Measurements from ENCODE around the gene PLP1. TPM values are rescaled to one million over a fixed set of nuclear protein-coding genes. Genes with fewer than 3 reads are reported as not detected.

Gene PLP1
- polyA plus RNA-seq (2012; ENCODE audit: insufficient read depth, insufficient read length, low read depth), result 0.15 TPM

- no peaks in the 10 kb centered on the region for H3K4me1 ChIP-seq
- no peaks in the 10 kb centered on the region for H3K36me3 ChIP-seq
Measured at GRCh38 chrX:103776546-103776945, at the start of gene PLP1. Gene PLP1, plus strand, starts transcription at chrX:103776840. Its CDS starts 156 bp downstream, at chrX:103776996.

GRCh38 chrX:103727115-103727514 lies 49.5 kb upstream of the PLP1 start:
- TF ChIP-seq CTCF (IDR thresholded peaks at IDR 0.05; ENCODE audit: low read depth, low read length), result no peak
- no peak overlapping the region for H3K4me3 ChIP-seq (ENCODE audit: low read depth, low read length)
- DNase-seq, result no peak

More at GRCh38 chrX:103776546-103776945, at the start of gene PLP1:
- H3K9me3 ChIP-seq, result no peaks in the 10 kb centered on the region
- TF ChIP-seq CTCF (IDR thresholded peaks at IDR 0.05; ENCODE audit: low read depth, low read length), result no peak
- H3K27me3 ChIP-seq, result no peaks in the 10 kb centered on the region
- H3K4me3 ChIP-seq (ENCODE audit: low read depth, low read length), result no peak within 1 kb of the TSS
- no peak for DNase-seq

GRCh38 chrX:103729015-103729414 lies 47.6 kb upstream of the PLP1 start:
- no peak overlapping the region for H3K4me3 ChIP-seq (ENCODE audit: low read depth, low read length)
- H3K4me1 ChIP-seq, result peaks cover 6% of the 10 kb centered on the region; the same call in 1 of the 2 replicates
- no peaks in the 10 kb centered on the region for H3K36me3 ChIP-seq
- DNase-seq, result no peak
- no peaks in the 10 kb centered on the region for H3K9me3 ChIP-seq
- no peaks in the 10 kb centered on the region for H3K27me3 ChIP-seq
- no peak for TF ChIP-seq CTCF (IDR thresholded peaks at IDR 0.05; ENCODE audit: low read depth, low read length)

More at GRCh38 chrX:103727115-103727514, 49.5 kb upstream of the PLP1 start:
- no peaks in the 10 kb centered on the region for H3K27me3 ChIP-seq
- H3K36me3 ChIP-seq, result no peaks in the 10 kb centered on the region
- peaks cover 5% of the 10 kb centered on the region; the same call in 1 of the 2 replicates for H3K4me1 ChIP-seq
- H3K9me3 ChIP-seq, result no peaks in the 10 kb centered on the region

- TF ChIP-seq CTCF (IDR thresholded peaks at IDR 0.05; ENCODE audit: low read depth, low read length), result no peak
- H3K36me3 ChIP-seq, result no peaks in the 10 kb centered on the region
- no peak for DNase-seq
- H3K9me3 ChIP-seq, result no peaks in the 10 kb centered on the region
- peaks cover 13% of the 10 kb centered on the region for H3K4me1 ChIP-seq
- H3K27me3 ChIP-seq, result no peaks in the 10 kb centered on the region
- no peak overlapping the region for H3K4me3 ChIP-seq (ENCODE audit: low read depth, low read length)
Measured at GRCh38 chrX:103730147-103730795, 46.4 kb upstream of the PLP1 start.

GRCh38 chrX:103730796-103731493 lies 45.7 kb upstream of the PLP1 start:
- peaks cover 13% of the 10 kb centered on the region for H3K4me1 ChIP-seq
- no peak overlapping the region for H3K4me3 ChIP-seq (ENCODE audit: low read depth, low read length)
- no peaks in the 10 kb centered on the region for H3K27me3 ChIP-seq
- peak; percentile 50 for DNase-seq
- TF ChIP-seq CTCF (IDR thresholded peaks at IDR 0.05; ENCODE audit: low read depth, low read length), result no peak
- no peaks in the 10 kb centered on the region for H3K36me3 ChIP-seq
- no peaks in the 10 kb centered on the region for H3K9me3 ChIP-seq

- H3K4me1 ChIP-seq, result peaks cover 13% of the 10 kb centered on the region
- H3K36me3 ChIP-seq, result no peaks in the 10 kb centered on the region
- H3K4me3 ChIP-seq (ENCODE audit: low read depth, low read length), result no peak overlapping the region
- DNase-seq, result peak; percentile 12
- TF ChIP-seq CTCF (IDR thresholded peaks at IDR 0.05; ENCODE audit: low read depth, low read length), result no peak
- H3K9me3 ChIP-seq, result no peaks in the 10 kb centered on the region
- H3K27me3 ChIP-seq, result no peaks in the 10 kb centered on the region
Measured at GRCh38 chrX:103733017-103733416, 43.6 kb upstream of the PLP1 start.
